ENCODE results near the gene BCL11B.
A peak's percentile ranks its signal among the peaks of the same experiment; 100 is the strongest.
"Not testable (repeated sequence)": the region's sequence is repeated elsewhere in the genome, so short reads cannot be mapped to it uniquely, and the experiment has no call there.

The BCL11B gene

GRCh38 chr14:99231161-99231849 lies 40.7 kb downstream of the BCL11B start:
- no peak for DNase-seq (ENCODE audit: low read depth)
- no peak overlapping the region for H3K4me3 ChIP-seq (ENCODE audit: low read depth, low read length)

DNA sequence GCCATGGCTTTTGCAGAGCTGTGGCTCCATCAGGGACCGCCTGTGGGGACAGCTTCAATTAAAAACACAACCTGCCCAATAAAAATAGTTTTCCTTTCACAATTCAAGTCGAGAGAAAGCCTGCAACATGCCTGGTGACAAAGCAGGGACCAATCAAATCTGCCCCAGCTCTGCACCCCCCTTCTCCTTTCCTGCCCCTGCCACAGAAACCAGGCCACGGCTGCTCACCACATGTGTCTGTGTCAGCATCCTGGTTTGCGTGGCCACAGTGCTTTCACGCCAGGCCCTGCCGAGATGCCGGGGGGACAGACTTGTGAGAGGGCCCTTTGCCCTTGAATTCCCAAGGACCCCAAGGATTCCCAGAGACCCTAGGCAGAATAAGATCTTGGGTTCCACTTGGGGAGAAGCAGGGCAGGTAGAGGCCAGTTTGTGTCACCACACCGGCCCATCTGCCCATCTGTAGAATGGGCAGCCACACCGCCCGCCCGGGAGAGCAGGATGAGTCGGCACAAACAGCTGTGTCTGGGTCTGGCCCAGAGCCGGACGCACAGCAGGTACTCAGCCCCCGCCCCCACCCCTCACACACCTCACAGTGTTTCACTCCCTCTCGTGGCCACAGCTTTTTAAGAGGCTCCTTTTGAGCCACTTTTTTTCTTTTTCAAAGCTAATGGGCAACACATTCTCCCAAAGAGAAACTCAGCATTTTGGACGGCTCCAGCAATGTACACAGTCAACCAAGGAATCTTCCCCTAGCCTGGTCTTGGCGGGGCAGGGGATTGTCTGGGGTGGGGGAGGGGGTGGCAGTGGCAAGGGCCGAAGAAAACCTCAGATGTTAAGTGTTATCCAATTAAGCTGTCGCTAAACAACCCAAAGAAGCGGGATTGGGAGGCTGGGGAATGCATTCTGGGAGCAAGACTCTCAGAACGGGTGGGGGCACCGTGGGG lies 41.5 kb downstream of the BCL11B start:
- H3K4me3 ChIP-seq (ENCODE audit: low read depth, low read length): no peak overlapping the region
- DNase-seq (ENCODE audit: low read depth): no peak

DNA sequence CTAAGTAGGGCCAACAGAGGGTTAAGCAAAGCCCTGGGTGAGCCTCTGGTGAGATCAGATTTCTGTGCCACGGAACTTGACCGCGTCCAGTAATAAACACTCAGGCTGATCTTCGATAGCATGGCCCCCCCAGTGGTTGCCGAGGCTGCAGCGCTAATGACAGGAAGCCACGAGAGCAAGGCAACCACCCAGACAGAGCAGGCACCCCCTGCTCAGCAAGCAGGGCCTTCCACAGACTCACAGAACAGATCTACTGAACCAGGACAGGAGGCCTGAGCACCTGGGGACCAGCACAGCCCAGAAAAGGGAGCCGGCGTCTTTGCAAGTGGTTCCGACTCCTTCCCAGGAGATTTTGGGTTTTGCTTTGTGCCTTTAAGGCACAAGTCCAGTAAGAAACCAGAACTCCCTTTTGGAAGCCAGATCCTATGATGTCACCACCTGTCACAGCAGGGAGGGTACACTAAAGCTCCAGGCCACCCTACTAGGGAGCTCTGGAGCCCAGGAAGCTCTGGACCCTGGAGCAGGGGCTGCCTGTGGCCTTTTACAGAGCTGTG lies 42.3 kb downstream of the BCL11B start:
- no peak overlapping the region for H3K4me3 ChIP-seq (ENCODE audit: low read depth, low read length)
- no peak for DNase-seq (ENCODE audit: low read depth)

DNA sequence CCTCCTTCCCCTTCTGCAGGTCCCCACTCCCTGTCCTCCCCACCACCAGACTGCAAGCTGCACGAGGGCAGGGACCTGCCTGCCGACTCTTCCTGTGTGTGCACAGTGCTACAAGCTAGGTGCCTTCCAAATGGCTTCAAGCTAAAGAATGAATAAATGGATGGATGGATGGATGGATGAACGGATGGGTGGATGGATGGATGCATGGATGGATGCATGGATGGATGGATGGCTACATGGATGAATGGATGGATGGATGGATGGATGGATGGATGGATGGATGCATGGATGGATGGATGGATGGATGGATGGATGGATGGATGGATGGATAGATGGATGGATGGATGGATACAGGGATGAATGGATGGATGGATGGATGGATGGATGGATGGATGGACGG lies 43.2 kb downstream of the BCL11B start:
- not testable (repeated sequence) for H3K4me3 ChIP-seq (ENCODE audit: low read depth, low read length); DNase-seq (ENCODE audit: low read depth)

DNA sequence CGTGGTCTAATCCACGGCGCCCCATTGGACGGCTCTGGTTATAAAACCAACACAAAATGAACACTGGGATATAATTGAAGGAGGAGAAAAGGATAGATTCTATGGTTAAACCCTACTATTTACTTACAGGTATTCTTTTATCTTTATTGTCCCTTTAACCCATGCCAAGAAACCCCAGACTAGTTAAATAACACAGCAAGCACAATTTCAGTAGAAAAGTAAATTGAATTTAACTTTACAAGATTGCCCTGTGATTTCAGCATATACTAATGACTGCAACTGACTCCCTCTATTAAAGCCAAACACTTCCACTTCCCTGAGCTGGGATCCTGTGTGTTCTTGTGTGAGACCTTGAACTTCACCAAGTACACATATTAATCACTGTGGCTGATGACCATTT lies 45.3 kb downstream of the BCL11B start:
- no peak for DNase-seq (ENCODE audit: low read depth)
- H3K4me3 ChIP-seq (ENCODE audit: low read depth, low read length): no peak overlapping the region

DNA sequence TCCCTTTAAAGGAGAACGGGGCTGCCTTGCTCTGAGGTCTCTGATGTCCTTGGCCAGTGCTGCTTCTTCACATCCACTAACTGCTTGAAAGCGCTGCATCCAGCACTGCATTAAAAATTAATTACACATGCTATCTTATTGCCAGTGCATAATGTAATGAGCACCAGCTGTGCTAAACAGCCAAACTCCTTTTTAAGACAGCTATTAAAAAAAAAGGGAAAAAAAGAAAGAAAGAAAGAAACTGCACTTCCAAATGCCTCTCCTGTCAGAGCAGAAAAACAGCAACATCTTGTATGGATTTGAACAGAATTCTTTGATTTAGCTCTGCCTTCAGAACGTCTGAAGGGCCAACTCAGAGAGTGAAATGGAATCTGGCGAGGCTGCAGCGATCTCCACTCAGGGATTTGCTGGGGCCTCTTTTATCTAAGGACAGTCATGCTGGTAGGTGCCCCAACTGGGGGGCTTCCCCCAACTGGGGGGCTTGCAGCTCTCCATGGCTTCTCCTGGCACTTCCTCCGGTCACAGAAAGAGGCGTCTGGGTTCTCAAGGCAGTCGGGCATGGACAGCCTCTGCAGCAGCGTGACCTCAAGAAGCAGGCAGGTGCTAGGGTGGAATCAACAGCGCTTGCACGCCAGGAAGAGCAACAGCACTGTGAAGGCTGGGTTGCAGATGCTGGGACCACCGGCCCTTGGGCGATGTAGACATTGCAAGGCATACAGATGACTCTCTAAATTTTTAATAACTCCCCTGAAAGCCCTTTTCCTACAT lies 46.4 kb downstream of the BCL11B start:
- no peak overlapping the region for H3K4me3 ChIP-seq (ENCODE audit: low read depth, low read length)
- no peak for DNase-seq (ENCODE audit: low read depth)

DNA sequence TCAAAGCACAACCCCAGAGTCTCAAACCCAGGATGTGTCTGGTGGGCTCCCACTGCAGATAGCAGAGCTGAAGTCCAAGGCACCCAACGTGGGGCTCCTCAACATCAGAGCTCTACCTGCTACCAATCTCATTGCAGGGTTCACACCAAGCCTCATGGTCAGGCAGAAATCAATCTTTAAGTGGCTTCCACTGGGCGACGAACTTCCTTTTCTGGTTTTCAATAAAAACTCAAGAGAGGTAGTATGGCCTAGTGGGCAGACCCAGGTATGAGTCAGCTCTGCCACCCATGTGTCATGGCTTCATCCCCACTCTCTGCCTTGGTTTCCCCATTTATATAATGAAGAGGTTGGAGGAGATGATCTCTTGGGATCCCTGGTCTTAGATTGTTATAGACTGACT lies 47.0 kb downstream of the BCL11B start:
- no peak for DNase-seq (ENCODE audit: low read depth)
- no peak overlapping the region for H3K4me3 ChIP-seq (ENCODE audit: low read depth, low read length)

DNA sequence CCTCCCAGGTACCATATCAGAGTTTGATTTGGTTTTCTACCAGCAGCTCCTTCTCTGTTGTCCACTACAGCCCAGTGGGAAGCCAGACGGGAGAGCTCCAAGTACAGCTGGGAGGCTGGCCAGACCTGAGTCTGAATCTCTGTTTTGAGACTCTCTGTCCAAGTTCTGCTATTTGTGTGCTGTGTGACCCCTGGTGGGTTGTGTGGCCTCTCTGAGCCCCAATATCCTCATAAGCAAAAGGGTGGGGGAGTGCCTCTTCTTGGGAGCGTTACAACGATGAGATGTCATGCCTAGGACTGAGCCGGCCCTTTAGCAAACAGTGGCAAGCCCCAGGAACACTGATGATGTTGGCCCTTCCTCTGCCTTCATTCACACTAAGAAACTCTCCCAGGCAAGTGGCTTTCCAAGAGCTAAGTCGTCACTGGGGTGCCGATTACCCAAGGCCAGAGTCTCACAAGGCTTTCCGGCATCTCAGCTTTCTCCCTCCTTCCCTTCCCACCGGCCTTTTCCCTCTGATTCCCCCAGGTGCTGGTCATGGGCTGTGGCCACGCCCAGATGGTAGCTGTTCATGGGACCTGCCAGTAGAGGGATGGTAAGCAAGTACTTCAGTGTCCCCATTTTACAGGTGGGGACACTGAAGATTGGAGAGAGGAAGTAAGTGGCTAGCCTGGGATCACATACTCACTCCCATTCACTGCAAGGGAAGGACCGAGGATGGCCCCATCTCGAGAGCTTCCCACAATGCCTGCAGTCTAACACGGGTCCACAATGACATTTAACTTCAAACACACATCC lies 47.7 kb downstream of the BCL11B start:
- DNase-seq (ENCODE audit: low read depth): no peak
- no peak overlapping the region for H3K4me3 ChIP-seq (ENCODE audit: low read depth, low read length)

DNA sequence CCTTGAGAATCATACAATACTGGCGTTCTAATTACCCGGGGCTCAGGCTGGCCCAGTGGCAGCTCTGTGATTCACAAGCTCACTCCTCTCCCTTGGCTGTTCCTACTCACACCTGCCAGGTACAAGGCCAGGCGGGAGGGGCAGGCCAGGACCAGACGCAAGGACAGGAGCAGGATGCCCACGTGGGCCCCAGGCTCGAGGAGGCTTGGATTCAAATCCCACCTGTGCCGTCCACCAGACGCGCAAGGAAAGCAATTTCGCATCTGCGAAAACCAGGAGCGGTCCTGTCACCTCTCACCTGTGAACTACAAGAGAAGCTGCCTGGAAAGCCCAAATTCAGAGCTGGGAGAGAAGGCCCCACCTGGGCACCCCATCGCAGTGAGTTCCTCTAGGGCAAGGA lies 50.6 kb downstream of the BCL11B start:
- no peak for DNase-seq (ENCODE audit: low read depth)
- H3K4me3 ChIP-seq (ENCODE audit: low read depth, low read length): no peak overlapping the region

- no peak for DNase-seq (ENCODE audit: low read depth)
- H3K4me3 ChIP-seq (ENCODE audit: low read depth, low read length): no peak overlapping the region
These were observed 54.7 kb downstream of the BCL11B start for GRCh38 chr14:99217066-99217955.

GRCh38 chr14:99216191-99216590 lies 55.8 kb downstream of the BCL11B start:
- peak overlapping the region; percentile 17 for H3K4me3 ChIP-seq (ENCODE audit: low read depth, low read length)

GRCh38 chr14:99215277-99215676 lies 56.7 kb downstream of the BCL11B start:
- H3K4me3 ChIP-seq (ENCODE audit: low read depth, low read length): peak overlapping the region; percentile 17
- peak; percentile 40 for DNase-seq (ENCODE audit: low read depth)

More at GRCh38 chr14:99216191-99216590, 55.8 kb downstream of the BCL11B start:
- no peak for DNase-seq (ENCODE audit: low read depth)

DNA sequence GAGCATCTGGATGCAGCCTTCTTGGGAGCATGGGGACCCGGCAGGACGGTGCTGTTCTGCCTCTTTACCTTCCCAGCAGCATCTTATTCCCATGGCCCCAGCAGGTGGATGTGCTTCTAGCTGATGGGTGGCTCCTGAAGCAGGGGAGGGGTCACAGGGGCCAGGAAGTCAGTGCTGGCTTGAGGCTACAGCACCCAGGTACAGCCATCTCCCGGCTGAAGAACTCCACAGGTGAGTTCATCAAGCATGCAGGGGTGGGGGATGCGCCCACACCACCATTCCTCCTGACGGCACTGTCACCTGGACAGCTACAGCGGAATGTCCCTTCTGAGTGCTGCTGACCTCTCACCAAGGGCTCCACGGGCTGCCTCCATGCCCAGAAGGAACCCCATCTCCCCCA lies 57.3 kb downstream of the BCL11B start:
- no peak for DNase-seq (ENCODE audit: low read depth)
- no peak overlapping the region for H3K4me3 ChIP-seq (ENCODE audit: low read depth, low read length)

DNA sequence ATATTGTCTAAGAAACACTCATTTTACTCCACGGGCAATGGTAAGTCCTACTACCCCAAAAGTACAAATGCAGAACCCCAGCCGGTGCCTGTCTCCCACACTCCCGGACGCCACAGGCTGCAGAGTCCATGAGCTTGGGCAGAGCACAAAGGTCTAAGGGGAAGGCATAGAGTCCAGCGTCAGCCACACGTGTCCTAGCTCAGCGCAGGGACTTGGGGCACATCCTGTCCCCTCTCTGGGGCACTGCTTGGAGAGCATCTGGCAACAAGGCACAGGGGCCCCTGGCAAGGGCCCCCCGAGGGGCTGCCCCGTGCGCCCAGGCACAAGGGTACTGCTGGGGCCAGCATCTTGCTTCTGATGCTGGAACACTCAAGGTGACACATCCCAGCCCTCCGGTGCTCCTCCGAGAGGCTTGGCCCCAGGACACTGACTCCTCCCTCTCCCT lies 58.4 kb downstream of the BCL11B start:
- H3K4me3 ChIP-seq (ENCODE audit: low read depth, low read length): no peak overlapping the region
- no peak for DNase-seq (ENCODE audit: low read depth)

GRCh38 chr14:99213101-99213500 lies 58.9 kb downstream of the BCL11B start:
- H3K4me3 ChIP-seq (ENCODE audit: low read depth, low read length): no peak overlapping the region
- DNase-seq (ENCODE audit: low read depth): no peak

GRCh38 chr14:99212646-99213045 lies 59.4 kb downstream of the BCL11B start:
- H3K4me3 ChIP-seq (ENCODE audit: low read depth, low read length): no peak overlapping the region
- DNase-seq (ENCODE audit: low read depth): no peak

- H3K4me3 ChIP-seq (ENCODE audit: low read depth, low read length): no peak overlapping the region
- no peak for DNase-seq (ENCODE audit: low read depth)
These were observed 59.8 kb downstream of the BCL11B start for GRCh38 chr14:99212199-99212598.

DNA sequence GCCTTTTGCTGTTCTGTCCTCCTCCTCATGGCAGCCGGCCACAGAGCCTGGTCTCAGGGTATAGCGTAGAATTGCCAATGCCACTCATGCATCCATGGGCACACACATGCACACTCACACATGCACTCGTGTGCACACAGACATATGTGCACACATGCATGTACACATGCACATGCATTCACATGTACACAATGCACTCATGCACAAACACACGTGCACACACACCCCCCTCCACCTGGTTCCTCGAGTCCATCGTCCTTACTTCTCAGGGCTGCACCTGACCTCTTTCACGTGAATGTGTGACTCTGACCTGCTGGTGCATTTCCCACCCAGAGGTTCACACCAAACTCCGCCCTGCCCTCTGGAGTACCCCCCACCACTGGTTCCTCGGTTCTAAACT lies 60.6 kb downstream of the BCL11B start:
- no peak overlapping the region for H3K4me3 ChIP-seq (ENCODE audit: low read depth, low read length)
- no peak for DNase-seq (ENCODE audit: low read depth)

All from skeletal muscle cell (primary cell).